ENCODE data around the gene ZNF500. TPM values are rescaled to one million over a fixed set of nuclear protein-coding genes. Genes with fewer than 3 reads are reported as not detected.

ZNF500 gene
- total and polyA plus RNA-seq, 8 donors = 0.45 to 19.3 (median 4.5) TPM

- peaks cover 35 to 77% (median 73%) of the 10 kb centered on the region in 4 donors for H3K36me3 ChIP-seq
- TF ChIP-seq EP300 (IDR thresholded peaks at IDR 0.05) (no peak), POLR2A (IDR thresholded peaks at IDR 0.05) (no peak), CTCF (IDR thresholded peaks at IDR 0.05) (no peak), POLR2AphosphoS5 (IDR thresholded peaks at IDR 0.05) (no peak)
- no peaks in the 10 kb centered on the region for H3K27me3 ChIP-seq
- no peaks in the 10 kb centered on the region for H3K9me3 ChIP-seq
- no peak overlapping the region for H3K27ac ChIP-seq
- intact Hi-C loops (cut with DNase I; ENCODE audit: low total_unique reads) = no loop called here
- H3K4me3 ChIP-seq = no peak overlapping the region
- H3K4me1 ChIP-seq = peaks cover 12 to 17% (median 16%) of the 10 kb centered on the region in 4 donors
- WGBS, 5 donors = 81 to 89% (median 86%) methylated on average over 8 of the region's 8 CpGs
- no peak for DNase-seq
These were observed 16.1 kb downstream of the ZNF500 start for GRCh38 chr16:4750896-4751295.

- intact Hi-C loops (cut with DNase I; ENCODE audit: low total_unique reads) = no loop called here
- Histone ChIP-seq H3K4me1 (peaks cover 12 to 17% (median 16%) of the 10 kb centered on the region in 4 donors), H3K4me3 (no peak overlapping the region), H3K27me3 (no peaks in the 10 kb centered on the region), H3K36me3 (peaks cover 32 to 66% (median 62%) of the 10 kb centered on the region in 4 donors), H3K9me3 (no peaks in the 10 kb centered on the region), H3K27ac (no peak overlapping the region)
- DNase-seq = no peak
- TF ChIP-seq EP300 (IDR thresholded peaks at IDR 0.05) (no peak), POLR2A (IDR thresholded peaks at IDR 0.05) (no peak), CTCF (IDR thresholded peaks at IDR 0.05) (no peak), POLR2AphosphoS5 (IDR thresholded peaks at IDR 0.05) (no peak)
- 88 to 94% (median 91%) methylated on average over 5 to 10 of the region's 10 CpGs for WGBS, 5 donors
These were observed 17.2 kb downstream of the ZNF500 start for GRCh38 chr16:4749700-4750257.

GRCh38 chr16:4748682-4749411, 18.1 kb downstream of the ZNF500 start:
- no peaks in the 10 kb centered on the region for H3K9me3 ChIP-seq
- no peak for DNase-seq

More at GRCh38 chr16:4748682-4749411, 18.1 kb downstream of the ZNF500 start:
- Histone ChIP-seq H3K27ac (no peak overlapping the region), H3K4me3 (no peak overlapping the region), H3K4me1 (peaks cover 12 to 17% (median 16%) of the 10 kb centered on the region in 4 donors), H3K27me3 (no peaks in the 10 kb centered on the region), H3K36me3 (peaks cover 28 to 57% (median 52%) of the 10 kb centered on the region in 4 donors)
- intact Hi-C loops (cut with DNase I; ENCODE audit: low total_unique reads) = no loop called here
- 88 to 95% (median 94%) methylated on average over 10 to 16 of the region's 16 CpGs for WGBS, 5 donors
- TF ChIP-seq CTCF (IDR thresholded peaks at IDR 0.05) (no peak), POLR2AphosphoS5 (IDR thresholded peaks at IDR 0.05) (no peak), EP300 (IDR thresholded peaks at IDR 0.05) (no peak), POLR2A (IDR thresholded peaks at IDR 0.05) (no peak)

Data from stomach (tissue), 9 donors.